GM21360 (cell line): Measurements from ENCODE around the gene RASGRP1.

Experiments
- ATAC-seq: cut with Tn5 transposase; IDR thresholded peaks from one replicate; pipeline ENCODE4 v1.9.1; 2021; ENCODE audit warnings: mild to moderate bottlenecking, moderate library complexity; ENCODE audit not compliant: unreplicated experiment

Gene RASGRP1

GRCh38 chr15:38538328-38539007 lies 26.1 kb downstream of the RASGRP1 start:
- no peak for ATAC-seq

GRCh38 chr15:38536201-38536676 lies 28.4 kb downstream of the RASGRP1 start:
- ATAC-seq, result no peak

GRCh38 chr15:38535491-38536200 lies 29.0 kb downstream of the RASGRP1 start:
- no peak for ATAC-seq

- ATAC-seq, result no peak
Measured at GRCh38 chr15:38534691-38535090, 29.9 kb downstream of the RASGRP1 start.

- ATAC-seq, result no peak
Measured at GRCh38 chr15:38533926-38534325, 30.7 kb downstream of the RASGRP1 start.

- ATAC-seq, result no peak
Measured at GRCh38 chr15:38533416-38533915, 31.1 kb downstream of the RASGRP1 start.

GRCh38 chr15:38532728-38533127 lies 31.9 kb downstream of the RASGRP1 start:
- ATAC-seq, result no peak

- ATAC-seq, result no peak
Measured at GRCh38 chr15:38531509-38531908, 33.1 kb downstream of the RASGRP1 start.

- peak; percentile 57 for ATAC-seq
Measured at GRCh38 chr15:38530113-38530512, 34.5 kb downstream of the RASGRP1 start.

GRCh38 chr15:38528294-38528693 lies 36.3 kb downstream of the RASGRP1 start:
- ATAC-seq, result no peak

- ATAC-seq, result no peak
Measured at GRCh38 chr15:38526158-38526557, 38.5 kb downstream of the RASGRP1 start.

- ATAC-seq, result no peak
Measured at GRCh38 chr15:38525489-38525888, 39.1 kb downstream of the RASGRP1 start.

GRCh38 chr15:38524156-38524555 lies 40.5 kb downstream of the RASGRP1 start:
- no peak for ATAC-seq

GRCh38 chr15:38522922-38523321 lies 41.7 kb downstream of the RASGRP1 start:
- peak; percentile 54 for ATAC-seq

GRCh38 chr15:38521316-38521715 lies 43.3 kb downstream of the RASGRP1 start:
- no peak for ATAC-seq

GRCh38 chr15:38520035-38520434 lies 44.6 kb downstream of the RASGRP1 start:
- ATAC-seq, result no peak

- no peak for ATAC-seq
Measured at GRCh38 chr15:38518084-38518483, 46.5 kb downstream of the RASGRP1 start.

GRCh38 chr15:38517312-38517975 lies 47.2 kb downstream of the RASGRP1 start:
- ATAC-seq, result no peak

GRCh38 chr15:38516626-38517025 lies 48.0 kb downstream of the RASGRP1 start:
- ATAC-seq, result no peak

- peak; percentile 53 for ATAC-seq
Measured at GRCh38 chr15:38514601-38515000, 50.0 kb downstream of the RASGRP1 start.

GRCh38 chr15:38512901-38513300 lies 51.7 kb downstream of the RASGRP1 start:
- ATAC-seq, result no peak

GRCh38 chr15:38509152-38509551 lies 55.5 kb downstream of the RASGRP1 start:
- no peak for ATAC-seq
